Upper lobe of right lung (tissue), 1 donor: ENCODE data around the gene TEDC1. TPM values are rescaled to one million over a fixed set of nuclear protein-coding genes. Genes with fewer than 3 reads are reported as not detected.

Source experiments
- ATAC-seq: fragments of 200-7000 bp; cut with Tn5 transposase; one replicate; pipeline ENCODE4 v1.9.1; 2020; ENCODE audit warnings: mild to moderate bottlenecking, moderate library complexity
- DNase-seq: peaks from one replicate; pipeline ENCODE4 v3.0.0-alpha.2; 2020
- H3K27ac ChIP-seq: fragments of 200-600 bp; one replicate; pipeline ENCODE4 v1.8.0; 2022
- H3K27me3 ChIP-seq: fragments of 200-600 bp; one replicate; pipeline ENCODE4 v1.8.0; 2022; ENCODE audit warnings: mild to moderate bottlenecking
- H3K36me3 ChIP-seq: fragments of 200-600 bp; one replicate; pipeline ENCODE4 v1.8.0; 2022
- H3K4me1 ChIP-seq: fragments of 200-600 bp; one replicate; pipeline ENCODE4 v1.8.0; 2022
- H3K4me3 ChIP-seq: fragments of 200-600 bp; one replicate; pipeline ENCODE4 v1.8.0; 2022; ENCODE audit warnings: mild to moderate bottlenecking
- H3K9me3 ChIP-seq: fragments of 200-600 bp; one replicate; pipeline ENCODE4 v1.8.0; 2022
- CTCF ChIP-seq: fragments of 200-600 bp; IDR thresholded peaks from one replicate; pipeline ENCODE4 v1.8.0; 2022; ENCODE audit warnings: antibody characterized with exemption
- intact Hi-C: fragments of 100-400 bp; cut with DNase I; formaldehyde crosslinking; loops from one replicate; pipeline ENCODE4 v1.11.0; 2022
- total RNA-seq: library from RNA; stranded (reverse); fragmentation: NEBNext Ultra II Directional; extraction: Animal tissue kit (Norgen Biotek cat#: 25700); gene quantifications from one replicate; pipeline ENCODE4 v1.2.1, GENCODE V29; 2021
- donor health status: DM: no; HTN: yes; CAD: no; lungs with severe emphysema.

TEDC1 gene
- total RNA-seq, 1 donor from 2014 or later = 7.9 TPM

GRCh38 chr14:105495101-105495989 lies 4.3 kb downstream of the TEDC1 start:
- Histone ChIP-seq H3K9me3 (no peaks in the 10 kb centered on the region), H3K27ac (no peak overlapping the region), H3K36me3 (no peaks in the 10 kb centered on the region), H3K4me1 (no peaks in the 10 kb centered on the region), H3K4me3 (no peak overlapping the region), H3K27me3 (no peaks in the 10 kb centered on the region)
- no peak for ATAC-seq
- intact Hi-C loops = loop anchor here (10.0 kb wide), 1 partner anchor 101 kb away; the partner anchor contains the start of gene TEX22
- TF ChIP-seq CTCF = no peak
- peak; percentile 66 for DNase-seq

DNA sequence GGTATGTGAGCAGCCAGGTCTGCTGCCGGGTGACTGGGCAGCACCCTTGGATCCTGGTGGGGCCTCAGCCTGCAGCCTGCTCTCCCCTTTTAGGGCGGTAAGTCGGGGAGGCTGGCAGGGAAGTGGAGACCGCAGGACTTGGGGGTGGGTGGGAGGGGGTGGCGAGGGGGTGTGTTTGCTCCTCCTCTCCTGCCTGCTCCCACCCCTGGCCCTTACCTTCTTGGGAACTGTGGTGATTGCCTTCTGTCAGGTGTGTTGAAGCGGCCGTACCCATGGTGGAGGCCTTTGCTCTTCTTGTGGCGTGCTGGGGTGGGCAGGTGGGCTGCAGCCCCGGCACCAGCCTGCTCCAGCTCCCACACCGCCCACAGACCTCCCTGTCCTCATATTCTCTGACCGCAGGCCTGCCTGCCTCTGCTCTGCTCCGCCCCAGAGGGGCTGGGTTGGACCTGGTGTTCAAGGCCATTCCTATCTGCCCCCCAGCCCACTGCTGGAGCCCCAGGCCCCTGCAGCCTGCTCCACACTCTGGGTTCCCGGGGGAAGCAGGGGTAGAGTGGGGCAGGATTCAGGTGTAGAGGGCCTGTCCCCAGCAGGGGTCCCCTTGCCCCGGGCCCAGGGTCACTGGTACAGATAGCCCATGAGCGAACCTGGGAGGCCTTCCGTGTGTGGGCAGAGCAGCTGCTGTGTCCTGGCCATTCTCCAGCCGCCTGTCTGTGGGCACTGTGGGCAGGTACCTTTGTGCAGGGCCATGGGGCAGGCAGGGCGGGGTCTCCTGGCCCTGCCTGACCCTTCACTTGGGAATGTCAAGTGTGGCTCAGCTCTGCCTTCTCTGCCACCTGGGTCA lies 5.2 kb downstream of the TEDC1 start:
- DNase-seq (peak; percentile 62), ATAC-seq (no peak)
- TF ChIP-seq CTCF = no peak

GRCh38 chr14:105496831-105497591 lies 6.0 kb downstream of the TEDC1 start:
- Histone ChIP-seq H3K27ac (no peak overlapping the region), H3K27me3 (no peaks in the 10 kb centered on the region), H3K9me3 (no peaks in the 10 kb centered on the region), H3K36me3 (no peaks in the 10 kb centered on the region), H3K4me3 (no peak overlapping the region), H3K4me1 (no peaks in the 10 kb centered on the region)
- intact Hi-C loops = loop anchor here (10.0 kb wide), 1 partner anchor 102 kb away; the partner anchor contains the start of gene TEX22
- ATAC-seq (no peak), DNase-seq (peak; percentile 65)
- TF ChIP-seq CTCF = no peak

More for the DNA sequence above, 5.2 kb downstream of the TEDC1 start:
- Histone ChIP-seq H3K27me3 (no peaks in the 10 kb centered on the region), H3K4me3 (no peak overlapping the region), H3K36me3 (no peaks in the 10 kb centered on the region), H3K4me1 (no peaks in the 10 kb centered on the region), H3K27ac (no peak overlapping the region), H3K9me3 (no peaks in the 10 kb centered on the region)
- intact Hi-C loops = loop anchor here (10.0 kb wide), 1 partner anchor 101 kb away; the partner anchor contains the start of gene TEX22

GRCh38 chr14:105497671-105498429 lies 6.8 kb downstream of the TEDC1 start:
- no peaks in the 10 kb centered on the region for H3K9me3 ChIP-seq
- H3K36me3 ChIP-seq = no peaks in the 10 kb centered on the region
- no peak overlapping the region for H3K27ac ChIP-seq
- DNase-seq (peak; percentile 58), ATAC-seq (no peak)
- H3K4me3 ChIP-seq = no peak overlapping the region
- no peaks in the 10 kb centered on the region for H3K27me3 ChIP-seq
- intact Hi-C loops = loop anchor here (10.0 kb wide), 1 partner anchor 103 kb away; the partner anchor contains the start of gene TEX22
- H3K4me1 ChIP-seq = no peaks in the 10 kb centered on the region
- TF ChIP-seq CTCF = no peak
